Prostate gland (tissue), 2 donors: ENCODE results near the gene ZMYND8.

Source experiments
- POLR2A ChIP-seq: fragments of 450-650 bp; IDR thresholded peaks from one replicate; pipeline ENCODE4 v1.6.1; 2016; ENCODE audit warnings: antibody characterized with exemption, mild to moderate bottlenecking
- POLR2AphosphoS5 ChIP-seq: sonication (generic); formaldehyde crosslinking; IDR thresholded peaks from one replicate; pipeline ENCODE4 v1.6.1; 2017; ENCODE audit warnings: antibody characterized with exemption
- TF ChIP-seq, protein P1 (sequence below), 4 experiments: fragments of 200-600 bp in 2 of 4; fragments of 450-650 bp in 2 of 4; sonication (generic) in 2 of 4; IDR thresholded peaks; 1 replicate in 3 of 4; 2 replicates in 1 of 4; pipeline ENCODE4 v1.5.1; 2016 to 2019; ENCODE audit warnings: antibody characterized with exemption in 4 of 4, mild to moderate bottlenecking in 2 of 4, moderate library complexity in 2 of 4

DNA sequence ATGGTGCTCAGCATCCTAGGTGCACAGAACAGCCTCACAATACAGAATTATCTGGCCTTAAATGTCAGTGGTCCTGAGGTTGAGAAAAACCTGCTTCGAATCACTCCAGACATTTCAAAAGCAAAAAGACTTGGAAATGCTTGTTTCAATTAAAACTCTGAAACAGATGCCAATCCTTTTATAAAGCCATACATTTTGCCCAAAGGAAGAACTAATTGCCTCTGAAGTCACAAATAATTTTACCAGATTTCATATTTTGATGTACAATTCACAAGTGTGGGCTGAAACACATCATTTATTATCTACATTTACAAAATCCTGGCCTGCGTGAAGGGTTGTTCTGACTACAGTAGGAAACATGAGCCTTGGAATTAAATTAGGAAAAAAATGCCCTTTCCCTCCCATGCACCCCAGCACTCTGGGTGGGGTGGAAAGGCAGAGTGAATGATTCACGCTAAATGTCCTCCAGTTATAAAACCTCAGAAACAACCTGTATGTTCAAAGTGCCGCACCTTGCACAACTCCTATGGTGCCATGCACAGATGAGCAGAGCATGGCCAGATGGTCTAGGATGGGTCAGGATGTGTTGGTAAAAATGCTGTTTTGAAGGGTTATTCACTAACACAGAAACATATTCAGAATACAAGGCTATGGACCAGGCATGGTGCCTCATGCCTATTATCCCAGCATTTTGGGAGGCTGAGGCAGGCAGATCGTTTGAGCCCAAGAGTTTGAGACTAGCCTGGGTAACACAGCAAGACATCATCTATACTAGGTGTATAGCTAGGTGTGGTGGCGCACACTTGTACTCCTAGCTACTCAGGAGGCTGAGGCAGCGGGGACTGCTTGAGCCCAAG, 87.0 kb downstream of the ZMYND8 start:
- TF ChIP-seq, protein P1, sequence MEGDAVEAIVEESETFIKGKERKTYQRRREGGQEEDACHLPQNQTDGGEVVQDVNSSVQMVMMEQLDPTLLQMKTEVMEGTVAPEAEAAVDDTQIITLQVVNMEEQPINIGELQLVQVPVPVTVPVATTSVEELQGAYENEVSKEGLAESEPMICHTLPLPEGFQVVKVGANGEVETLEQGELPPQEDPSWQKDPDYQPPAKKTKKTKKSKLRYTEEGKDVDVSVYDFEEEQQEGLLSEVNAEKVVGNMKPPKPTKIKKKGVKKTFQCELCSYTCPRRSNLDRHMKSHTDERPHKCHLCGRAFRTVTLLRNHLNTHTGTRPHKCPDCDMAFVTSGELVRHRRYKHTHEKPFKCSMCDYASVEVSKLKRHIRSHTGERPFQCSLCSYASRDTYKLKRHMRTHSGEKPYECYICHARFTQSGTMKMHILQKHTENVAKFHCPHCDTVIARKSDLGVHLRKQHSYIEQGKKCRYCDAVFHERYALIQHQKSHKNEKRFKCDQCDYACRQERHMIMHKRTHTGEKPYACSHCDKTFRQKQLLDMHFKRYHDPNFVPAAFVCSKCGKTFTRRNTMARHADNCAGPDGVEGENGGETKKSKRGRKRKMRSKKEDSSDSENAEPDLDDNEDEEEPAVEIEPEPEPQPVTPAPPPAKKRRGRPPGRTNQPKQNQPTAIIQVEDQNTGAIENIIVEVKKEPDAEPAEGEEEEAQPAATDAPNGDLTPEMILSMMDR (IDR thresholded peaks at IDR 0.05), result no peak
- TF ChIP-seq POLR2AphosphoS5, result no peak
- TF ChIP-seq POLR2A, result no peak
